Ramos (cell line): ENCODE results near the gene SERBP1.
"Not testable (repeated sequence)": the region's sequence is repeated elsewhere in the genome, so short reads cannot be mapped to it uniquely, and the experiment has no call there.

ENCODE experiments used
- in situ Hi-C: fragments of 300-500 bp; cut with MboI; formaldehyde crosslinking; loops from one replicate; pipeline ENCODE4 v1.14.3; 2022; ENCODE audit warnings: low sequenced_read_pairs; ENCODE audit not compliant: unreplicated experiment

SERBP1 gene

DNA sequence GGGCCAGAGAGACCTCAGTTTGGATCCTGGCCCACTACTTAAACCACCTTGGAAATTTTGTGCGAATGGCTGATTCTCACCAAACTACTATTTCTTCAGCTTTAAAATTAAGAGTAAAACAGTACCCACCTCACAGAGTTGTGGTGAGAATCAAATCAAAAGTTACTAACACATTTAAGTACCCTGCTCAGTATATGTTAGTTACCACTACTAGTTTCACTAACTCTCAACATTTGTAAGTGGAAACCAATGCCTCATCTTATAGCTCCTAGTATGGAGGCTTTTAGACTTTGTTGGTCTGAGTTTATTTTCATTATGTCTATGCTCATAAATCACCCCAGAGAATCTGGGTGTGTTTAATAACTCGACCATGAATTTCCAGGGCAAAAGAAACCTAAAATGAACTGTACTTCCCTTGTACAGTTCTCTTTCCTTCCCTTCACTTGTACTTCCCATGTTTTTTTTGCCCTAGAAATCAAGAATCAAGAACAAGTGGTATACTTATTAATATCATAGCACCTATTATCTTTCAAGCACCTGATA is 11.6 kb upstream of the SERBP1 start:
- in situ Hi-C loops: no loop called here

GRCh38 chr1:67441183-67441582 is 11.0 kb upstream of the SERBP1 start:
- in situ Hi-C loops: no loop called here

GRCh38 chr1:67440339-67440738 is 10.1 kb upstream of the SERBP1 start:
- in situ Hi-C loops: no loop called here

- in situ Hi-C loops: no loop called here
Measured at GRCh38 chr1:67439277-67440029, 9.3 kb upstream of the SERBP1 start.

DNA sequence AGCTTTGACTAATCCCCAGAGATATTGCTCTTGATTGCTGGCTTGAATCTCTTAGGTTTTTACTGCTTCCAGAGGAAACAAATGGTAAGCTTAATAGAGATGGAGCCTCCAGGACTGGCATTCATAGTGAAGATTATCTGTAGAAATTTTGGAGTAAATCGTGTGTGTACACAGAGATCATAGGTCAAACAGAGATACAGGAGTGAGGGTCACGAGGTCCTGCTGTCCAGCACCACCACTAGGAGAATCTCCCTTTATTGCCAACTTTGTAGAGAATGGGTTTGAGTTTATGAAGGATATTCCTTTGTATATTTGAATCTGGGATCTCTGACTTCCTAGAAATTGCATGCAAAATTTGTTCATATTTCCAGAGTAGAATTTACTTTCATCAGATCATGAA is 7.8 kb upstream of the SERBP1 start:
- in situ Hi-C loops: no loop called here

DNA sequence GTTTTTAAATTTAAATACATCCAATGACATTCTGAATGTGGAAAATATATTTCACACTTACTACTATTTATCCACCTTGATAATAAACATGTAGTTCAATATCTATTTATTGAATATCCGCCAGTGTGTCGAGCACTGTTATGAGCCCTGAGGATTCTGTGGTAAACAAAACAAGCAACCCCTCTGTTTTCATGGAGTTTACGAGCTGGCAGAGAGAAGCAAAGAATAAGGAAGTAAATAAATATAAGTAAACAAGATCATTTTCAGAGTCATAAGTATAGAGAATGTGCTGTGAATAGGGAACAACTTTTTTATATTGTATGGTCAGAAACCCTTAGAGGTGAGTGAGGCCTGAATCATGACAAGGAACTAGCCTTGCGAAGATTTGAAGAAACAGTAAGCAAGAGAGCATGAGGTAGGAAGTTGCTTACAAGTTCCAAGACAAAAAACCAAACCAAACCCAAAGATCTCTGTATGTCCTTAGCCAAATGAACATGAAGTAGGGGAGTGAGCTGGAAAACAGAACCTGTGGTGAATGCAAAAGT is 6.4 kb upstream of the SERBP1 start:
- in situ Hi-C loops: no loop called here

DNA sequence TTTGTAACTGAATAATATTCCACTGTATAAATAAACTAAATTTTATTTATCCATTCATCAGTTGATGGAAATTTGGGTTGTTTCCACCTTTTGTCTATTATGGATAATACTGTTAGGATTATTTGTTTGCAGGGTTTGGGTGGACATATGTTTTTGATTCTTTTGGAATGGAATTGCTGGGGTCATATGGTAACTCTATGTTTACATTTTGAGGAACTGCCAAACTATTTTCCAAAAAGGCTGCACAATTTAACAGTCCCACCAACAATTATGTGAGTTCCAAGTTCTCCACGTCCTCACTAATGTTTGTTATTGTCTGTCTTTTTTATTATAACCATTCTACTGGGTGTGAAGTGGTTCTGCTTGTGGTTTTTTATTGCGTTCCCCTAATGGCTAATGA is 4.3 kb upstream of the SERBP1 start:
- in situ Hi-C loops: no loop called here

- in situ Hi-C loops: no loop called here
Measured at GRCh38 chr1:67433837-67434236, 3.6 kb upstream of the SERBP1 start.

GRCh38 chr1:67432745-67433144 is 2.5 kb upstream of the SERBP1 start:
- in situ Hi-C loops: no loop called here

- in situ Hi-C loops: no loop called here
Measured at GRCh38 chr1:67431869-67432578, 1.8 kb upstream of the SERBP1 start.

GRCh38 chr1:67431156-67431765 is 1.1 kb upstream of the SERBP1 start:
- in situ Hi-C loops: no loop called here

DNA sequence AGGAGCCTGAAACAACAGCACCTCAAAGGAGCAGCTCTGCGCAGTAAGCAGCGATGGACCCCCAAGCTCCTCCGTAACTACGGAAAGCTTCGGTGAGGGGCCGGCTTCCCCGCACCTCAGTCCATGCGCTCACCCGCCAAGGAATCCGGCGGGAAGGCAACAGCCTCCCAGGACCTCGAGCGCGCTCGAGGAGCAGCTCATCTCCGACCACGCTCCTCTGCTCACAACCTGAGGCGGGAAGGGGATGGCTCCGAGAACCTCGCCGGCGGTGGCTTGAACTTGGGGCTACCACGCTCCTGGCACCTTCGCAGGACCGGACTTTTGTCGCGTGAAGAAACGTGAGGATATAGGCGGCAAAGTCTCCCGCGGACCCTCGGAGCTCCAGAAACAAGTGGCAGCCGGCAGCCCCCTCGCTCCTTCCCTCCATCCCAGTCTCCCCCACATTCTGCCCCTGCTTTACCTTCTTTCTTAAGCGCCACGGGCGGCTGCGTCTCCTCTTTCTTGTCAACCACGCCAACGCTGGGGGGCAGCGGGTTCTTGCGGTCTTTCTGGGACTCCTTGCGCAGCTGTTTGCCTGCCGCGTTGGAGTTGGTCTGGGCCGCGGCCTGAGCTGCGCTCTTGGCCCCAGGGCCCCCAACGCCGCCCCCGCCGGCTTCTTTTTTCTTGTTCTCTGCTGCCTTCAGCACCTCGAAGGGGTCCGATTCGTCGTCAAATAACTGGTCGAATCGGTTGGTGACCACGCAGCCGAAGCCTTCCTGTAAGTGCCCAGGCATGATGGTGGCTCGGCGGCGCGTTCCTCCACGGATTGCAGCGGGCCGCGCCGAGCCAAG is 459 bp downstream of the SERBP1 start:
- in situ Hi-C loops: no loop called here

- in situ Hi-C loops: no loop called here
Measured at GRCh38 chr1:67429011-67429527, 1.1 kb downstream of the SERBP1 start.

DNA sequence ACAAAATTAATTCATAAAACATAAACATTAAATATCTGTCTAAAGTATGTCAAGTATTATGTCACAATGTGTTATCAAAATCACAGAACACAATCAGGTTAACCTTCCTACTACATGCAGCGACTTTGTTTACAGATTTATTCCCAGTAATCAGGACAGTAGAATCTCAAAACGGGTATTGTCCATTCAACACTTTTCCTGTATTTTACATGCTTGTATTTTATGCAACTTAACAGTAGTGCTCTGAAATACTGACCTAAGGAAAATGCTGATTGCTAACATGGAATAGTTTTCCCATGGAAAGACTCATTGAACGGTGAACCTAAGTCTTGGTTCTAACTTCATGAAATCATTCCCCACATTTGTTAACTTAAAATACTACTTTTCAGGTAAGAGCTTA is 2.3 kb downstream of the SERBP1 start:
- in situ Hi-C loops: no loop called here

- in situ Hi-C loops: no loop called here
Measured at GRCh38 chr1:67427465-67427864, 2.7 kb downstream of the SERBP1 start.

- in situ Hi-C loops: no loop called here
Measured at GRCh38 chr1:67420835-67421492, 9.2 kb downstream of the SERBP1 start.

DNA sequence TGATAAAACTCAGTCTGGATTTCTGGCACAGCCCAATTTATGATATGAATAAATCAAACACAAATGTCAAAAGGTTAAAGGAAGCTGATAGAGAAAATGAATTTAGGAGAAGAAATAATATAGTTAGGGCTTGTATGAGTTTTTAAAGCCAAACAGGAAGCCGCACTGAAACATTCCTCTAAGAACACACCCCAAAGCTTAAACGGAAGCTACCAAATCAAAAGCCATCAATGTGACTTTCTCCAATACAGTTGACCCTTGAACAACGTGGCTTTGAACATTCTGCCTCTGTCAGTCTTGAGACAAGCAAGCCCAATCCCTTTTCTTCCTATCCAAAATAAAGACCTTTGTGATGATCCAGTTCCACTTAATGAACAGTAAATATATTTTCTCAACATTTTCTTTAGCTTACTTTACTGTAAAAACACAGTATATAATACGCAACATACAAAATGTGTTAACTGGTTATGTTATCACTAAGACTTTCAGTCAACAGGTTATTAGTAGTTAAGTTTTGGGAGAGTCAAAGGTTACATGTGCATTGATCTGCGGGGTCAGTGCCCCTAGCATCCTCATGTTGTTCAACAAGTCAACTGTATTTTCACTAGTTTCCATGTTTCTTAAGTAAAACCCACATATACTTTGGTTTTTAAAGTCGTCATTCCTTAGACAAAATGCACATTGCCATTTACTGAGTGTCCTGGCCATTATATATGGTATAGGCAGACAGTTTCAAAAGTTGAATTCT is 11.2 kb downstream of the SERBP1 start:
- in situ Hi-C loops: no loop called here

GRCh38 chr1:67417733-67418132 is 12.5 kb downstream of the SERBP1 start:
- in situ Hi-C loops: not testable (repeated sequence)

GRCh38 chr1:67415041-67415440 is 15.2 kb downstream of the SERBP1 start:
- in situ Hi-C loops: no loop called here
